Measurements from ENCODE around the gene G6PC1. TPM values are rescaled to one million over a fixed set of nuclear protein-coding genes. Genes with fewer than 3 reads are reported as not detected.

G6PC1 gene
- total RNA-seq, 6 experiments from 2014 or later, result 64.5 to 505 (median 185) TPM

DNA sequence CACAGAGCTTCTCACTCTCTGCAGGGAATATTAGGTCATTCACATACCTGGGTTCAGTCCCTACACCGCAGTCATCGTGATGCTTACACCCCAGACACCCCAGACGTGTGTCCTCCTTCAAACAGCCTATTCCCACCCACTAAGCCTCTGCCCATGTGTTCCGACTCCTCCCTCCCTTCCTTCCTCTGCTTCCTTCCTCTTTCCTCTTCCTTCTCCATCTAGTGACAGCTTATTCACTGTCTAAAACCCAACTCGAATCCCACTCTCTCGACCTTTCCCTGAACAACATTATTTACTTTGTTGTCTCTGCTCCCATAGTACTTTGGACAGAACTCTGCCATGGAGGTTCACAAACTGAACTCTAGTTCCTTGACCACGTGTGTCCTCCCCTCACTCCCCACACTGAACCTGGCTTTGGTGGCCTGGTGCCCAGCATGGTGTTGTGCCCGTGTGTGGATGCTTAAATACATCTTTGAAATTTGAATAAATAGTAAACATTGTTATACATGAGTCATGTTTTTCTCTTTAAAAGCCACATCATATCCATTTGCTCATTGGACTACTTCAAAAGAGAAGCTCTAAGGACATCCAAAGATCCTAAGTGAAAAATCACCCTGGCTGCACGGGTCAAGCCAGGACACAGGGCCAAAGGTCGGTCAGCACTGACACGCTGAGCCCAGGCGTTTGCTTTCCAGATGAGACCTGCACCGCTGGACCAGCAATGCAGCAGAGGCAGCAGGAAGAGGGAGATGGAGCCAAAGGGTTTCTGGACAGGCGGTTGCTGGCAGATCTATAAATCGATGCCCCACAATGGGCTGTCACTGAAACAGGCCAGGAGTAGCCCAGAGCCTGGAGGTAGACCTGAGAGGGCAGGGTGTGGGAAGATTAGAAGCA, 14.1 kb upstream of the G6PC1 start:
- peak; percentile 81 to 94 (median 93) for DNase-seq
- Histone ChIP-seq H3K9me3 (no peaks in the 10 kb centered on the region), H3K4me1 (peaks cover 0 to 51% (median 24%) of the 10 kb centered on the region in 4 donors), H3K4me3 (peak overlapping the region in 2 of 3 donors; percentile 8 to 10), H3K27me3 (no peaks in the 10 kb centered on the region), H3K27ac (peak overlapping the region; percentile 0 to 69 (median 57)), H3K36me3 (no peaks in the 10 kb centered on the region)
- no peak for TF ChIP-seq POLR2A (IDR thresholded peaks at IDR 0.05)
- TF ChIP-seq, protein P1, sequence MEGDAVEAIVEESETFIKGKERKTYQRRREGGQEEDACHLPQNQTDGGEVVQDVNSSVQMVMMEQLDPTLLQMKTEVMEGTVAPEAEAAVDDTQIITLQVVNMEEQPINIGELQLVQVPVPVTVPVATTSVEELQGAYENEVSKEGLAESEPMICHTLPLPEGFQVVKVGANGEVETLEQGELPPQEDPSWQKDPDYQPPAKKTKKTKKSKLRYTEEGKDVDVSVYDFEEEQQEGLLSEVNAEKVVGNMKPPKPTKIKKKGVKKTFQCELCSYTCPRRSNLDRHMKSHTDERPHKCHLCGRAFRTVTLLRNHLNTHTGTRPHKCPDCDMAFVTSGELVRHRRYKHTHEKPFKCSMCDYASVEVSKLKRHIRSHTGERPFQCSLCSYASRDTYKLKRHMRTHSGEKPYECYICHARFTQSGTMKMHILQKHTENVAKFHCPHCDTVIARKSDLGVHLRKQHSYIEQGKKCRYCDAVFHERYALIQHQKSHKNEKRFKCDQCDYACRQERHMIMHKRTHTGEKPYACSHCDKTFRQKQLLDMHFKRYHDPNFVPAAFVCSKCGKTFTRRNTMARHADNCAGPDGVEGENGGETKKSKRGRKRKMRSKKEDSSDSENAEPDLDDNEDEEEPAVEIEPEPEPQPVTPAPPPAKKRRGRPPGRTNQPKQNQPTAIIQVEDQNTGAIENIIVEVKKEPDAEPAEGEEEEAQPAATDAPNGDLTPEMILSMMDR (IDR thresholded peaks at IDR 0.05), result no peak
- intact Hi-C loops (cut with DNase I), result no loop called here
- WGBS (ENCODE audit: insufficient coverage, low coverage, low lambda C conversion rate, missing lambda C conversion rate), result 5% methylated on average over 15 of the region's 15 CpGs
- ATAC-seq, result peak; percentile 81 to 88 (median 86)

DNA sequence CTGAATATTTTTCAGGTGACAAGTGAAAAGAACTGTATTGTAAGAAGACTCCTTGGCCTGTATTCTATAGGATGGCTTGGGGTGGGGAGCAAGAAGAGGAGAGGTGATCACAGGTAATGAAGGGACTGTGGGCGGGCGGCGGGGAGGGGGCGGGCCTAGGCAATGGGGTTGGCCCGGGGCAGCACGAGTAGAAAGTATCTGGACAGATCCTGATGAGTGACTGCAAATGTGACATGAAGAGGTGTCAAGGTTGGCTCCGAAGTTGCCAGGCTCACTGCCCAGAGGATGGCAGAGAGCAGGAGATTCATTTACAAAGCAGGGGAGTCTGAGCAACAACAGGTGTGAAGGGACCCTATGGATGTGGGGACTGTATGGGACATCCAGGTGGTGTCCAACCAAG, 10.8 kb upstream of the G6PC1 start:
- Histone ChIP-seq H3K4me1 (peaks cover 0 to 75% (median 42%) of the 10 kb centered on the region in 4 donors), H3K4me3 (no peak overlapping the region), H3K36me3 (no peaks in the 10 kb centered on the region), H3K27ac (no peak overlapping the region), H3K9me3 (no peaks in the 10 kb centered on the region), H3K27me3 (no peaks in the 10 kb centered on the region)
- TF ChIP-seq, protein P1 (IDR thresholded peaks at IDR 0.05), result no peak
- no peak for TF ChIP-seq POLR2A (IDR thresholded peaks at IDR 0.05)
- intact Hi-C loops (cut with DNase I), result no loop called here
- WGBS (ENCODE audit: insufficient coverage, low coverage, low lambda C conversion rate, missing lambda C conversion rate), result 65% methylated on average over 7 of the region's 7 CpGs
- DNase-seq (no peak), ATAC-seq (no peak)

DNA sequence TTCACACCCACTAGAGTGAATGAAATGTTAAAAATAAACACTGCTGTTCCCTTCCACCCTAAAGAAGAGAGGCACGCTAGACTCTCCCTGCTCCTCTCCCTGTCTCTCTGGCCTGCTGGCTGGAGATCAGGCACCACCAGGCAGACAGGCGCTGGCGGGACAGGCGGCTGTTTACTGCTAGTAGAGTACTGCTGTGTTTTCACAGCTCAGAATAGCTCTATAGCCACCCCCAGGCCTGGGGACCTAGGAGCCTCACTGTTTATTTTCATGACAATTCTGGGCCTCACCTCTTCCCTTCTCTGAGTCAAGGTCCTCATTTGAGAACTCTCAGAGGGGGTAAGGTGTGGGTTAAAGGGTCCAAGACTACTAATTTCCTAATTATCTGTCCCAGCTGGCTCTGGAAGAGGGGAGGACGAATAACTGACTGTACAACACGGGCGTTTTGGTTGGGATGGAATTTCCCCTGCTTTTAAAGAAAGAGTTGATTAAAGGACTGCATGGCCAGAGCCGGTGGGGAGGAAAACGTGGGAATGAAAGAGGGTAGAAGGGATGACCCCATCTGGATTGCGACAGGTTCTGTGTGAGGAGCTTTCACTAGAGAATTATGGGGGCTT, 9.0 kb upstream of the G6PC1 start:
- WGBS (ENCODE audit: insufficient coverage, low coverage, low lambda C conversion rate, missing lambda C conversion rate), result 15% methylated on average over 7 of the region's 10 CpGs
- peak; percentile 34 to 73 (median 35) for ATAC-seq
- DNase-seq, result peak; percentile 67 to 81 (median 70)
- no peaks in the 10 kb centered on the region for H3K36me3 ChIP-seq
- H3K27ac ChIP-seq, result peak overlapping the region; percentile 13 to 60 (median 52)
- H3K4me3 ChIP-seq, result no peak overlapping the region
- TF ChIP-seq, protein P1 (IDR thresholded peaks at IDR 0.05), result no peak
- no peak for TF ChIP-seq POLR2A (IDR thresholded peaks at IDR 0.05)
- no peaks in the 10 kb centered on the region for H3K9me3 ChIP-seq
- intact Hi-C loops (cut with DNase I), result no loop called here
- H3K4me1 ChIP-seq, result peaks cover 0 to 75% (median 40%) of the 10 kb centered on the region in 4 donors
- H3K27me3 ChIP-seq, result no peaks in the 10 kb centered on the region

DNA sequence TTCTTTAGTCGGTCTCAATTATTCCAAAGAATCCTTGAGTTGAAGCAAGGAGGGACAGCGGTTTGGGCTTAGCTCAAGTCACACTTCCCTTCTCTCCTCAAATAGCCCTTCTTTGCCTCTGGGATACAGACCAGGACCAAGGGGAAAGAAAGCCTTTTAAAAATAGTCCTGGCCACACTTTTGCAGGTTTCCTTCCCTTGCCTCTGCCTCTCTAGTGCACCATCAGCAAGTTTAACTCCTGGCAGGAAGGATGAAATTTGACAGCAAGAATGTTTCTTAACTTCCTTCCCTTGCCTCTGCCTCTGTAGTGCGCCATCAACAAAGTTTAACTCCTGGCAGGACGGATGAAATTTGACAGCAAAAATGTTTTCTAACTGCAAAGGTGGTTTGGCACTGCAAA, 7.2 kb upstream of the G6PC1 start:
- DNase-seq, result no peak
- Histone ChIP-seq H3K27ac (peak overlapping the region; percentile 18 to 87 (median 58)), H3K9me3 (no peaks in the 10 kb centered on the region), H3K4me1 (peaks cover 0 to 58% (median 32%) of the 10 kb centered on the region in 4 donors), H3K36me3 (no peaks in the 10 kb centered on the region), H3K4me3 (peak overlapping the region in 1 of 3 donors; percentile 36), H3K27me3 (no peaks in the 10 kb centered on the region)
- peak in 3 of 4 donors; percentile 6 to 10 (median 7) for ATAC-seq
- WGBS (ENCODE audit: insufficient coverage, low coverage, low lambda C conversion rate, missing lambda C conversion rate), result 14% methylated on average over 4 of the region's 4 CpGs
- no peak for TF ChIP-seq POLR2A (IDR thresholded peaks at IDR 0.05)
- TF ChIP-seq, protein P1 (IDR thresholded peaks at IDR 0.05), result no peak
- intact Hi-C loops (cut with DNase I), result no loop called here
